ENCODE data around the gene TAS2R50.

- TF ChIP-seq CTCF (IDR thresholded peaks at IDR 0.05 in 2 of 3, conservative IDR thresholded peaks at IDR 0.05 in 1 of 3; ENCODE audit: control insufficient read depth in 2 of 3, extremely low read depth in 1 of 3, insufficient read depth in 1 of 3, low read depth in 3 of 3, low read length in 3 of 3): no peak
- TF ChIP-seq MAX (IDR thresholded peaks at IDR 0.05; ENCODE audit: low read depth, low read length): no peak
- TF ChIP-seq CBX5 (IDR thresholded peaks at IDR 0.05; ENCODE audit: low read depth): no peak
- no peak for TF ChIP-seq POLR2AphosphoS5 (IDR thresholded peaks at IDR 0.05; ENCODE audit: low read length)
- no peak for TF ChIP-seq ZNF217 (IDR thresholded peaks at IDR 0.05)
- no peak for TF ChIP-seq USF1 (IDR thresholded peaks at IDR 0.05; ENCODE audit: borderline replicate concordance, extremely low read length, insufficient read depth, low read depth, low read length)
- no peak for TF ChIP-seq SMARCA5 (IDR thresholded peaks at IDR 0.05)
- TF ChIP-seq HDGF (IDR thresholded peaks at IDR 0.05): no peak
- TF ChIP-seq RCOR1 (conservative IDR thresholded peaks at IDR 0.05; ENCODE audit: low read depth, low read length): no peak
- no peak for TF ChIP-seq EED (IDR thresholded peaks at IDR 0.05; ENCODE audit: low read depth)
These were observed 47.5 kb downstream of the TAS2R50 start, which contains the start of gene TAS2R14 for GRCh38 chr12:10939163-10939562.

Data from GM12878 (cell line).